Measurements from ENCODE around the gene YIPF3.

DNA sequence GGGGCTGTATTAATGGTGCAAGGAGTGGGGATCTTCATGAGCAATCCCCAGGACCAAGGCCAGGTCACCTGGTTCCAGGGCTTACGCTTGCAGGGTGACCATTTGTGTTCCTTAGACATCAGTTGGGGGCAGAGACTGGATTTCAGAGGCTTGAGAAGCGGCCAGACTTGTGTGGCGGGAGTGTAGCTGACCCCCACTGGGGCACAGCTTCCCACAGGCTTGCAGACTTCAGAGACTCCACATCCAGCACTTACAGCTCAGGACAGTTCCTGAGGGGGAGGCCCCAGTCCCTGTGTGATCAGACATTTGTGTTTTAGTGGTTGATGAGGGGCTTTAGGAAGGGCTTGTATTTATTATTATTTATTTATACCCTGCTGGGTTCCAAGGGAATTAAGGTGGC is 24.1 kb downstream of the YIPF3 start:
- TF ChIP-seq, protein P1, sequence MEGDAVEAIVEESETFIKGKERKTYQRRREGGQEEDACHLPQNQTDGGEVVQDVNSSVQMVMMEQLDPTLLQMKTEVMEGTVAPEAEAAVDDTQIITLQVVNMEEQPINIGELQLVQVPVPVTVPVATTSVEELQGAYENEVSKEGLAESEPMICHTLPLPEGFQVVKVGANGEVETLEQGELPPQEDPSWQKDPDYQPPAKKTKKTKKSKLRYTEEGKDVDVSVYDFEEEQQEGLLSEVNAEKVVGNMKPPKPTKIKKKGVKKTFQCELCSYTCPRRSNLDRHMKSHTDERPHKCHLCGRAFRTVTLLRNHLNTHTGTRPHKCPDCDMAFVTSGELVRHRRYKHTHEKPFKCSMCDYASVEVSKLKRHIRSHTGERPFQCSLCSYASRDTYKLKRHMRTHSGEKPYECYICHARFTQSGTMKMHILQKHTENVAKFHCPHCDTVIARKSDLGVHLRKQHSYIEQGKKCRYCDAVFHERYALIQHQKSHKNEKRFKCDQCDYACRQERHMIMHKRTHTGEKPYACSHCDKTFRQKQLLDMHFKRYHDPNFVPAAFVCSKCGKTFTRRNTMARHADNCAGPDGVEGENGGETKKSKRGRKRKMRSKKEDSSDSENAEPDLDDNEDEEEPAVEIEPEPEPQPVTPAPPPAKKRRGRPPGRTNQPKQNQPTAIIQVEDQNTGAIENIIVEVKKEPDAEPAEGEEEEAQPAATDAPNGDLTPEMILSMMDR (IDR thresholded peaks at IDR 0.05): no peak
- no peak for TF ChIP-seq POLR2A (IDR thresholded peaks at IDR 0.05)
